ENCODE data around the gene BRIX1.
"Not testable (repeated sequence)": the region's sequence is repeated elsewhere in the genome, so short reads cannot be mapped to it uniquely, and the experiment has no call there.

Gene BRIX1

DNA sequence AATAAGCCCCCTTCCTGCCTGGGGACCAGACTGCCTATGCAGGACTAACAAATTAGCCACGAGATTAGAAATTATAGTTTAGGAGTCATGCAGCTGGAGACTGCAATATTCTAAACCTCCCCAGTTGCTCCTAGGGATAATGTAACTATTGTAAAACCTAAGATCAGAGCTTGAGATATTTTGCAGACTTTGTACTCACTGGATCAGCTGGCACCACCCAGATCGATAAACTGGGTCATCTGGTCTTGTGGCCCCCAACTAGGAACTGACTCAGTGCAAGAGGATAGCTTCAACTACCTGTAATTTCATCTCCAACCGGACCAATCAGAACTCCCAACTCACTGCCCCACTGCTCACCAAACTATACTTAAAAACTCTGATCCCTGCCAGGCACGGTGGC lies 52.0 kb downstream of the BRIX1 start:
- DNase-seq (ENCODE audit: low read depth) = no peak

DNA sequence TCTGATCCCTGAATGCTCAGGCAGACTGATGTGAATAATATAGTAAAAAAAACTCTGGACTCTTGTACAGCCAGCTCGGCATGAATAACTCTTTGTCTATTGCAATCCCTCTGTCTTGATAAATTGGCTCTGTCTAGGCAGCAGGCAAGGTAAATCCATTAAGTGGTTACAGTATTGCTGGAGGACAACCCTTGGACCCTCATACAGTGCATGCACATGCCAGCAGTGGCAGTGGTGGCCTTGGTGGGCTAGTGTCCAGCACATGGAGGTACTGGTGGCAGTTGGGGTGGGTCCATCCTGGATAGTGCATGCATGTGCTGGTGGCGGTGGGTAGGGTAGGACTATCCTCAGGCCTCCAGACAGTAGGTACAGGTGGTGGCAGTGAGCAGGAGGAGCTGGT lies 52.7 kb downstream of the BRIX1 start:
- DNase-seq (ENCODE audit: low read depth) = no peak

DNA sequence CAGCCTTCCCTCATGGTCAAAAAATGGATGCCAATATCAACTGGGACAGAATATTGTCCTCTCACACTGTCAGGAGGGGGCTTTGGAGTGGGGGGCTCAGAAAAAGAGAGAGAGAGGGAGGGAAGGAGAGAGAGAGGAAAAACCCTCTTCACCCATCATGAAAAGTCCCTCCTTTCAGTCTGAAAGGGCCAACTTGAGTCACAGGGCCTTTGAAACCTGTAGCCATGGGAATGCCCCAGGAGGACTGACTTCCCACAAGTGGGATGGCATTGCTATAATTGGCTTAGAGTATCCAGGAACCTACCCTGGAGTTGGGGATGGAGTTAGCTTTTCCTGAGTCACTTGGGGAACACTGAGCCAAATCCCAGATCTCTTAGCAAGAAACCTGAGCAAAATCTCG lies 55.0 kb downstream of the BRIX1 start:
- DNase-seq (ENCODE audit: low read depth) = no peak

- not testable (repeated sequence) for DNase-seq (ENCODE audit: low read depth)
These were observed 56.1 kb downstream of the BRIX1 start for GRCh38 chr5:34971655-34972054.
